GM19043 (cell line): ENCODE results near the gene FILIP1.

Experiments
- ATAC-seq: cut with Tn5 transposase; IDR thresholded peaks from one replicate; pipeline ENCODE4 v1.9.1; 2021; ENCODE audit warnings: low read depth; ENCODE audit not compliant: unreplicated experiment

The FILIP1 gene

DNA sequence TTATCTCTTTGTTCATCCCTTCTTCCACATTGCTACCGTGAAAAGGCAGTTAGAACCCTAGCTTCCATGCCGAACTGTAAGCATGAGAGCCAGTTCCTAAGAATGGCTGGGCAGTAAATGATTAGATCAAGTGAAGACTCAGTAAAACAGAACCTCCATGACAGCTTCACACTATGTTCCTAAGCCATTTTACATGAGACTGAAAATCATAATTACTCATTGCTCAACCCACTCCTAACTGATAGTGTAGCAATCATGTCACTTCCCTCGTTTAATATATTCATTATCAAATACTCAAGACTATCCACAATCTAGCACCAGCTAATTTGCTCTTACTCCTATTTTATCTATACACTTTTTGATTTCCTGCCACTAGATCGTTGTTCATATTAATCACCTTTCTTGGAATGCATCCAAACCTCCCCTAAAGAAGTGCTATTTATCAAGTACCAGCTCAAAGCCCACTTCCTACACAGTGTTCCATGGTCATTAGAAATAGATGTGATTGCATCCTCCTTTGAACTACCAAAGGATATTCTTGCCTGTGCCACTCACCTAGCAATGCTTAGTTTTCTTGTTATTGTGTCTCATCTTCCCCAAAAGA is 215.0 kb downstream of the FILIP1 start:
- ATAC-seq, result no peak

DNA sequence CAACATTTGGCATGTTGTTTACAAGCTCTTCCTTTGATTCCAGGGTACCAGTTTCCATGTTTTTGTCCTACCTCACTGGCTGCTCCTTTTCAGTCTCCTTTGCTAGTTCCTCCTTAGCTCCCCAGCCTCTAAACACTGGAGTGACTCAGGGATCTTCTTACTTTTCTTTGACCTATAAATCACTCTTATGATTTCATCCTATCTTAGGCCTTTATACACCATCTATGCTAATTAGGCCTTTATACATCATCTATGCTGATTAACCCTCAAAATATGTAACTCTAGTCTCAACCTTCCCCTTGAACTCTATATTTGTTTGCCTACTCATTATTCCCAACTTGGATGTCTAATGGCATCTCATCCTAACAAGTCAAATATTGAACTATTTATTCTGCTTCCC is 218.5 kb downstream of the FILIP1 start:
- no peak for ATAC-seq

DNA sequence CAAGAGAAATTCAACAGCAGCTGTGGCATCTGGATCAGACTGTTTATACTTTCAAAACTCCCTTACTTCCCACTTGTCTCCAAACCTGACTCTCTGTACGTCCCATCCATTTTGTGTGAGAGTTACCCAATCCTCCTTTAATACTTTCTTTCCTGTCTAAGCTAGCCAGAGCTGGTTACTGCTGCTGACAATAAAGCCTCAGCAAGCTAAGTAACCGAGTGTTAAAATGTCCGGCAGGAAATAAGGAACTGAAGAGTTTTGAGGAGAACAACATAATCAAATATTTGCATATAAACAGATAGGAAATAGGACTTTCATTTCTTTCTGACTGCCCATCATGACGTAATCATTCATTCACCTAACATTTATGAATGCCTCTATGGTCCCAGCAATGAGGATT is 220.6 kb downstream of the FILIP1 start:
- no peak for ATAC-seq

DNA sequence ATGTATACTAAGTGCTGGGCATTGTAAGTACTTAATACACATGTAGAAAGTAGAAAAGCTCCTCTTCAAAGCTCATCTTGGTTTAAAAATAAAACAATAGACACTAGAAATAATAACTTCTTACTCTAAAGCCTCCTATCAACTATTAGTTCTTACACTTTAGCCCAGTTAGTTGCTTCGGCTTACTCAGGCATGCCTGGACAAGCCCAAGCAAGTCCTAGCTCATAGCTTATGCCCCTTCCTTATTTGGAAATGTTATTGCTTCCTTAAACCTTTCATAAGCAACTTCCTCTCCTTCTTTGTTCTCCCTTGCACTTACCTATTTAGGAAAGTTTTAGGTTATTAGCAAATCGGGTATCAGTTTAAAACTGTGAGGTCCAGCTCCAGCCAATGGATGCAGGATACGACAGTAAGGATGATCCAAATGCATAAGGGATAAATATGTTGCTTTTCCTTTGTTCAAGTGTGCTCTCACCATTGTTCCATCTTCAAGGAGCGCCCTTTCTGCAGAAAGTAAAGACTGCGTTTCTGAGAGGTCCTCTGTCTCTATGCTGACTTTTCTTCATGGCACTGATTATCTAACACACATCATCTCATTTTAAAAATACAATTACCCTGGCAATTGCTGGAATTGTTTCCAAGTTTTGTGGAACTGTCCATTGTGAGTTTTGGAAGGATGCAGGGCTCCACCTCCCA is 221.3 kb downstream of the FILIP1 start:
- no peak for ATAC-seq

DNA sequence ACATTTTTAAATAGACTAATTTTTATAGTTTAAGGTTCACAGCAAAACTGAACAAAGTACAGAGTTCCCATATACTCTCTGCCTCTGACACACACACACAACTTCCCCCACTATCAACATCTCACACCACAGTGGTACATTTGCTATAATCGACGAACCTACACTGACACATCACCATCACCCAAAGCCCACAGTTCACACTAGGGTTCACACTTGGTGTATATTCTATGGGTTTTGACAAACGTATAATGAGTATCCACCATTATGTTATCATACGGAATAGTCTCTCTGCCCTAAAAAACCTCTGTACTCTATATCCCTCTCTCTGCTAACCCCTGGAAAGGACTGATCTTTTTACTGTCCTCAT is 224.6 kb downstream of the FILIP1 start:
- no peak for ATAC-seq

DNA sequence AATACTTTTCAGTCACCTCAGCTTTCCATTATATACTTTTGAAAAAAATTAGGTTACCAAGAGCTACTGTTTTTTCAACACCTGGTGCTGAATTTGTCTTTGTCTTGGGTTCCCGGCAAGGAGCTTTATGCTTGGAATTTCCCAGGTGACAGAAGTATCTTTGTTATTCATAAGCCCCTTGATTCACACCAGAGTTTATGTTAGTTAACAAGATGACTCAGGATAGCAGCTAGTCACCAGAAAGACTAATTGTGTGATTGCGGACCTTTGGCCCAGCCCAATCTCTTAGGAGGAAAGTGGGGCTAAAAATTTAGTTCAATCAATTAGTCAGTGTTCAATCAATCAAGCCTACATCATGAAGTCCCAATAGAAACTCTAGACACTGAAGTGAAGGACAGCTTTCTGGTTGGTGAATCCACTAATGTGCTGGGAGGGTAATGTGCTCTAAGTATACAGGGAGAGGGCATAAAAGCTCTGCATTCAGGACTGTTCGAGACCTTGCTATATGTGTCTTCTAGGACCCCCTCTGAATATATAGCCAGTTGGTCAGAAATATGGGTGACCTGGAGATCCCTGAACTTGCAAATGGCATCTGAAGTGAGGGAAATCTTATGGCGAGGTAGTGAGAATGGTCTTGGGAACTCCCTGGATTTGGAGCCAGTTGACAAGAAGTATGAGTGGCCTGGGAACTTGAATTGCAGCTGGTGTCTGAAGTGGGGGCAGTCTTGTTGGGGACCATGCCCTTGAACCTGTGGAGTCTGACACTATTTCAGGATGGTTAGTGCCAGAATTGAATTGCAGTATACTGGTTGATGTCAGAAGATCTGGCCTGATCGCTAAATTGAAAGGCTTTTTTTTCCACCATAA is 225.2 kb downstream of the FILIP1 start:
- ATAC-seq, result no peak

DNA sequence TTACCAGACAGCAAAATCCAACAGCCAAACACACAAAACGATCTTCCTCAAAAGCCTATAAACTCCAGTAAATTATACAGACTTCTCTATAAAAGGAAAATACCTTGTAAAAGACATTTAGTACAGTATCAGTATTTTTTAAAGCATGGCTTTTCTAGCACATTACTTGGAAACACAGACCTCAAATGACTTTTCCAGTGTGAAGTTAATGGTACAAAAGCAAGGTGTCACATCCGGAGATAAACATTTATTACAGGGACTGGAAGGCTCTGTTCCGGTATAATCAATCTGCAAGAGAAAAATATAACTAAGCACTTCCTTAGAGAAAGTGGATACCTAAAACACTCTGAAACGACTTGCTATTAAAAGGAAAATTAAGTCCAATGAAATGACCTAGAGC is 226.1 kb downstream of the FILIP1 start:
- ATAC-seq, result no peak

DNA sequence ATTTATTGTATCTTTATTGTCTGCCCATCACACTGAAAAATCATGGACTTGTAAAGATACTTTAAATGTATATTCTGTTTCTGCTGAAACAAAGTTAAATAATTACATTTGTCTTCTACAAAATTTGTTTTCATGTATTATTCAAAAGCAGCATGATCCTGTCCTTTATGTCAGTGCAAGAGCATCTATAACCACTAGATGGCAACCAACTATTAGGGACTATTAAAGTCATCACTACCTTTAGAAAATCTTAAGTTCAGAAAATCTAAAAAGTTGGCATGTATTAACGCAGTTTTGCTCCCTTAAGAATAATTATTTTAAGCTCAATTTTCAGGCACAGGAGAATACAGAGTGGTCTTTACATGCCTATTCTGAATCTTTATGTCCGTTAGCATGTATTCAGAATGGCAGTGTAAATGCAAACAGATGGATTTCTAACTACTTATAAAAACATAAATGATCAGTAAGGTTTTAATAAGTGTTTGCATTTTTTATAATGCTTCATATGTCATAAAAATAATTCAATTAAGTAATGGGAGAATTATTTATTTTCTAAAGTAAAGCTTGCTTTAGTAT is 226.8 kb downstream of the FILIP1 start:
- peak; percentile 77 for ATAC-seq

DNA sequence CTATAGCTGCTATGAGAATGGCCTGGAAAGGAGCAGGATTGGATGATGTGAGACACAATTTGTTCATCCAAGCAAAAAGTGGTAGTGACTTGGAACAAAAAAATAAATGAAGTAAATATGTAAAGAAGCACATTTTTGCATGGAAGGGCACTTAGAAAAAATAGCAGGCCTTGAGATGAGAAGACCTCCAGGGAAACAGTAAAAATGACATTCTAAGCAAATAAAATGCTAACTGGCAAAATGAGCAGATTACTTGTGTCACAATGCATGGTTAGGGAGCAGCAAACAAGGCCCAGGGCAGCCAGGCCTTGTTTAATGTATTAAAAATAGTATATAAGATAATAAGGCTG is 230.2 kb downstream of the FILIP1 start:
- no peak for ATAC-seq

DNA sequence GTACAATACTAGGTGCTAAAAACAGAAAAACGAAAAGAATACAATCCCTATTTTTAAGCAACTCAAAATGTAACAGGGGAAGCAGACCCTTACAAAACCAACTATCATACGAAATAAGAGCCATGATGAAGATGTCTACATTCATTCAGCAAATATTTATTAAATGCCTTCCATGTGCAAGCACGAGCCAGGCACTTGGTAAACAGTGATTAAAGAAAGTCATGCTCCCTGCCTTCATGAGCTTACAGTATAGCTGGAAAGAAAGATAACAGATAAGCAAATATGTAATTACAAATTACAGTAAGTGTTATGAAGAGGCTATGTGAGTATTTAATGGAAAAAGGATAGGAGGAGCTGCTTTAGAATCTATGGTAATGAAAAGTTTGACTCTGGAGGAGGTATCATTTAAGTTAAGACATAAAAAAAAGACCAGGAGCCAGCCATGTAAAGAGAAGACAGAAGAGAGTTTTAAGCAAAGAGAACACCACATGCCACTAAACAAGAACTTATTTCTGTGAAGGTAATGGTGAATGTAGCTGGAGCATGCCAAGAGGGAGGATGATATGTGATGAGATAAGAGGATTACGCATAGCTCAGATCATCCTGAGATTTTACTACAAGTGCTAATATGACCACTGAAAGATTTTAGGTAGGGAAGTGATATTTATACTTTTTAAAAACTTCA is 230.7 kb downstream of the FILIP1 start:
- ATAC-seq, result no peak

DNA sequence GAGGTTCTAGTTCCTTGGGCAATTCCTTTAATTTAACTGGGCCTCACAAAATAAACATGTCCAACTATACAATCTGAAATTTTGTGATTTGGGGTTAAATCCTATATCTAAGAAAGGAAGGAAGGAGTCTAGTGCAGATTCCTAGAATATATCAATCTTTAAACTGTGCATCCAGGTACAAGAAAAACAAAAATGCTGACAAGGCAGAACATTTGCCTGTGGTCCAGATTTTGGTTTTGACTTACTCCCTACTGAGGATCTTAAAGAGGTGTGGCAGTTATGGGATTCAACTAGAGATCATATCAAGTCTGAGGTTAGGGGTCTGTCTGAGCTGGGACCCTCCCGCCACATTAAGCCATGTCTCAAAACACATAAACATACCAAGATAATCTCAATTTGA is 232.3 kb downstream of the FILIP1 start:
- ATAC-seq, result no peak

DNA sequence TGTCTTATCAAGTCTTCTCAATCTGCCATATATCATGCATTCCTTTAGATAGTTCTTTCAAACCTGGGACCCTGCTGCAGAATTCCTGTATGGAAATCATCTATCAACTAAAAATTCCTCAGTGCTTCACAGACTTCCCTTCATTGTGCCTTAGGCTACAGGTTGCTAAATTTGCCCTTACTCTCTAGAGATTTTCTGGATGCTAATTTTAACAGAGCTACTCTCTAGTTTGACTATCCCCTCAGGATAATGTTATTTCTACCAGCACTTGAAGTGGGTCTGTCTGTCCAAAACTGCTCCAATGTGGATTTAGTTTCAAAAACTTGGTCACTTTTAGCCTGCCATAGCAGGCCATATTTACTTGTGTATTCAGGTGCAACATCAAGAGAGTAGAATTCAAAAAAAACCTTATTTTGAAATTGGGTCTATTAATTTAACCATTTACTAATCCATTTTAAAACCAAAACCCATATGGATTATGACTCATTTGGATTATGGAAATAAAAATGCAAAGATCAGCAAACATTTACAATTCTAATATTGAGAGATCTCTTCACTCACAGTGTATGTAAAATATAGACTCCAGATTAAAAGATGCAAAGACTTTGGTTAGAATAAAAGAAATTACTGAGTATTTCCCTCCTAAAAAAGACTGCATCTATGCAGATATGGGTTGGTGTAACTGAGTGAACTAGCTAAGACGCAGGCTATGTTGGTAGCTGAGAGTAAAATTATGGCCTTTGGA is 236.1 kb downstream of the FILIP1 start:
- no peak for ATAC-seq

DNA sequence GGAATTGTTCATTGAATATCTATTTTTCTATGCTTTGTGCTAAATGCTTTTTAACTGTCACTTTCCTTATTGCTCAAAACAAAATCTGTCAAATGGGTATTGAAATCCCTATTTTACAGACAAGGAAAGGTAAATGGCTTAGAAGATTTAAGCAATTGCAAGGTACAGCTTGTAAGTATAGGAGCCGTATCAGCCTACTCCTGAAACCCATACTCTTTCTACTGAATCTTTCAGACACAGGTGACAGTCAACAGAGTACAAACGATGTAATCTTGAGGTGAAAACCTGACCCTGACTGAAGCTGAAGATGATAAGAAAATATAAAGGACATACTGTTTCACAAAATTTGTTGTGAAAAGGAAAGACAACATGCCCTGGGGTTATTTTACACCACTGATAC is 243.0 kb downstream of the FILIP1 start:
- no peak for ATAC-seq

DNA sequence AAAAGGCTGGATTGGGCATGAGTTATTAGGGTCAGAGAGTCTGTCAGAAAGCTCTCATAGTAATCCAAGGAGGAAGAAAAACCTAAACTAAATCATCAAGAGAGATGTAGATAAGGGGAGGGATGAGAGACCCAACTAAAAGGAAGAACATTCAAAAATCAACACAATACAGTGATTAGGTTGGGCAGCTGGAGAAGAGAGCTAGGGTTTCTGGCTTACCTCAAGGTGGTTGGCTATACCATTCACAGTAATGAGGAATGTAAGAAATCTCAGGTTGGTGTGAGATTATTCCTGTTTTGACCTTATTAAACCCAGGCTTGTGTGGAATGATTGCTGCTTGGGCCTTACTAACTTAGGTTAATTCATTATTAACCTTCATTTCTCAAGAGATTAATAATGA is 243.8 kb downstream of the FILIP1 start:
- no peak for ATAC-seq

DNA sequence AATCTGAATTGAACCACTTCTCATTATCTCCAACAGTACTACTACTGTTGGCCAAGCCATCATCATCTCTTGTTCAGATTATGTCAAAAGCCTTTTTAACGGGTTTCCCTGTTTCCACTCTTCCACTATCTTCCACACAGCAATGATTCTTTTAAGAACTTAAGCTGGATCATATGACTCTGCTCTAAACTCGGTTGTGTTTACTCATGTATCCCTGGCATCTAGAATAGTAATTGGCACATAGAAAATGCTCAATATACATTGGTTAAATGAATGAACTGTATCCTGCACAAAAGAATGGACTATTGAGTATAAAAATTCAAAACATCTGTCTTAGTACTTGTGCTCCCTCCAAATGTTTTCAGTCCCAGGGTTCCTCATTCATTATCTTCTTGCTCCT is 247.2 kb downstream of the FILIP1 start:
- no peak for ATAC-seq

DNA sequence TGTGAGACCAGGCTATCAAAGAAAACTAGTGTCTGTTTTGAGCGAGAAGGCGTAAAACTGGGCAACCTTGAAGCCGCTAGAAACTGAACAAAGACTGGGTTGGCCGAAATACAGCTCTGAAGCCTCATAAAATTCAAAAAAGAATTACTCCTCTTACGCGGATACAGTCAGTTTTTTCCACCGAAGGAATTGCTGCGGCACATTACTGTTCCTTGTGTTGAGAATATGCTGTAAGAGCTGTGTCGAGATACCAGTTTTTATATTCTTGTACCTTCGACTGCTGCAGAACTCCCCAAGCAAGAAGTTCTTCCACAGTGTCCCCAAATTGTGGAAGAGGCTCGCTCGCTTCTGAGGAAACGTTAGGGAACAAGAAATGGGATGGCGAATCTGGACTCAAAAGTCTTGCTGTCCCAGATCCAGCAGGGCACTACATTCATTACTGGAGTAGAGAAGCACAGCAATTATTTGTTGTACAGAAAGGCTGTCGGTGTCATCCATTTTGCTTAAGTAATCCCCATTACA is 249.5 kb downstream of the FILIP1 start:
- ATAC-seq, result no peak

DNA sequence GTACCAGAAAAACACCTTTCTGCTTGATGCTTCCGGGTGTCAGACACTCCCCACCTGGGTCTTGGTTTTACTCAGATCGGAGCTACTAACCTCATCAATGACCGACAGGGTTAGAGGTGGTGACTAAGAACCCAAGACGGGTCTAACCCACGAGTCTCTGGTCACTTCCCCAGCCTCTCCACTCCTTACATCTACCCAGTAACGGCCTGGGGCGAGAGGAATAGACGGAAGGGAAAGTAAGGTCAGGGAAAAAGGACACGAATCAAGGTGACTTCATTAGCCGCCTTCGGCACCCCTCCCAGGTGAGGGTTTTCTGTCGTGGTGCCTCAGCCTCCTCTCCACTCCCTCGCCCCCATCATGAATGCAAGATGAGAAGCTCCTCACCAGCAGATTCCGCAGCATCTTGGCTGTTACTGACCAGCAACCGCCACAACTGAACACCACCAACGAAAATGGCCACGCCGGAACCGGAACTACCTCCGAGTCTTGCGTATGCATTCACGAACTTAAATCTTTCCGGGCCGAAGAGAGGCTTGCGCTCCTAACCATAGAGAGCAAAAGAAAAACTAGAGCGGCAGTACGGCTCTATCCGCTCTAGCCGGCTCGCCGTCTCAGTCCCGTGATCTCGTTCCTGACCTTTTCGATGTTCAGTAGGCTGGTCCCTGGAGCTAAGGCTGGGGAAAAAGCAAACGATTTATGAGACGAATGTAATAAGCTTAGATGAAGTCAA is 250.1 kb downstream of the FILIP1 start, which contains the start of gene COX7A2:
TSS of gene COX7A2 (minus strand) at position 469 of the 730 bp plus-strand sequence. CDS start at position 402, 67 bp downstream.
- ATAC-seq, result peak; percentile 95
